Colon (tissue), 2 donors: ENCODE data around the gene CDK11B.

ENCODE experiments used
- FAIRE-seq: peaks from 2 replicates; lab custom pipeline; 2012; peaks lifted over from hg19 to GRCh38; lab: Jason Lieb, UNC
- donor health status: control.
- donor health status: control.

Gene CDK11B

DNA sequence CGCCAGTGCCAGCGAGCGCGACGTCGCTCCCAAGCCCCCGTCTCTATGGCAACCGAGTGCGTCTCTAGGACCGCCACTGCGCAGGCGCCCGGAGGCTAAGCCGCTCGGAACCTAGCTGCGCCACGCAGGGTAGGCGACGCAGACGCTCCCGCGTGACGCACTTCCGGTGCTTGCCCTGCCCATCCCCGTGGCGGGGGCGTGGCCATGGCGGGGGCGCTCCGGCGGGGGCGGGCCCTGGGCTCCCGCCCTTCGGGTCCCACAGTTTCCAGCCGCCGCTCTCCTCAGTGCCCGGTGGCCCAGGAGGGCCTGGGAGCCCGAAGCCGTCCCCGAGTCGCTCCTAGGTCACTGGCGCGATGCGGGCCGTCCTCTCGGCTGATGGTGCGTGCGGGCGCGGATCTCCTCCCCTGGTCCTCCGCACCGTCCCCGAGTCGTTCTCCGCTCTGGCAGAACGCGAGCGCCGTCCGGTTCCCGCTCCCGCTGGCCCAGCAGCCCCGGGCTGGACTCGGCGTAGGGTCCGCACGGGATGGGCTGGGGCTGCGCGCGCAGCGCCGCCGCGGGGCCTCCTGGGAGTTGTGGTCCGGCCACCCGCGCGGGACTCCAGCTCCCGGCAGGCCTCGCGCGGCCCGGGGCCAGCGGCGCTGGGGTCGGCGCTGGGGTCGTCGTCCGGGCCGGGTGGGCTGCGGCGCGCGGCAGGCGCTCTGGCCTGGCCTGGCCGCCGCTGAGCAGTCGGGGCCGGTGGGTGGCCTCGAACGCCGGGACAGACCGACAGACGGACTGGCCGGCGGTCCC is 43.4 kb downstream of the CDK11B start, which contains the start of gene MIB2:
TSS of gene MIB2 (plus strand) at position 245 of the 789 bp plus-strand sequence. CDS start 7,953 bp downstream, outside the sequence.
- no peak for FAIRE-seq

- no peak for FAIRE-seq
Measured at GRCh38 chr1:1614954-1615255, 43.9 kb downstream of the CDK11B start.

DNA sequence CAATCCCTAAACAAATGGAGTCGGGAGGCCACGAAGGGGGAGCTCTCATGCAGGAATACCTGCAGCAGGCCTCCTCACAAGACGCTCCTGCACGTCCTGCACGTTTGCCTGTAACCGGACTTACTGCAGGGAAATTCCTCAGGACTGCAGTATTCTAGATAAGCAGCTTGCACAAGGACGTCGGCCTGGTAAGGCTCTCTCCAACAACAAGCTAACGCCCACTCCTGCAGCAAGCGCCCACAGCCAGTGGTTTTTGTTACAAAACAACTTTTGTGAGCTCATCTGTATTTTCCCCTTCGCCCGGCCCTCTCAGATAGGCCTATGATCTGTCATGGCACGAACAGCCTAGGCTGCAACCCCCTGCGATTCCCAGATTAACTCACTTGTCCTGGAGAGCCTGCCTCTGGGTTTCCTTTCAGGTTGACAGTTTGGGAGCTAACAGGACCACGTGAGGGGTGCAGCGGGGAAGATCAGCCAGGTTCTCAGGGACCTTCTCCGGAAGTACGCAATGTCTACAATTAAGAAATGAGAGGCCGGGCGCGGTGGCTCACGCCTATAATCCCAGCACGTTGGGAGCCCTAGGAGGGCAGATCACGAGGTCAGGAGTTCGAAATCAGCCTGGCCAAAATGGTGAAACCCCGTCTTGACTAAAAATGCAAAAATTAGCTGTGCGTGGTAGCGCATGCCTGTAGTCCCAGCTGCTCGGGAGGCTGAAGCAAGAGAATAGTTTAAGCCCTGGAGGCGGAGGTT is 44.4 kb downstream of the CDK11B start:
- FAIRE-seq = no peak

DNA sequence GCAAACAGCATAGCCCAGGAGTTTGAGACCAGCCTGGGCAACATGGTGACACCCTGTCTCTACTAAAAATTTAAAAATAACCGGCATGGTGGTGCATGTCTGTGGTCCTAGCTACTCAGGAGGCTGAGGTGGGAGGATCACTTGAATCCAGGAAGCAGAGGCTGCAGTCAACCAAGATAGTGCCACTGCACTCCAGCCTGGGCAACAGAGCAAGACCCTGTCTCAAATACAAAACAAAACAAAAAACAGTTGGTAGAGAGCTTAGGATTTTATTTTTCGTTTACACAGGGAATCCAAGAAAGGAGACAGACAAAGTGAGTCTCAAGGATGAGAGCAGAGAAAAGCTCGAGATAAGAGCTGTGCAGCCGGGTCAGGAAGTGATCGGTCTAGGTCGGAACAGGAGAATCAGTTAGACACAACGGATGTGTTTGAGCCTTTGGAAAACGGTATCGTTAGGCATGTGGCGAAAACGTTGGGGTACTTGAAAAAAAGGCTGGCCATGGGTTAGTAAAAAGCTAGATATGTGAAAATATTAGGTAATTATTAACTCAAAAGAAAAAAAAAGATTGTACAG is 45.2 kb downstream of the CDK11B start:
- no peak for FAIRE-seq

DNA sequence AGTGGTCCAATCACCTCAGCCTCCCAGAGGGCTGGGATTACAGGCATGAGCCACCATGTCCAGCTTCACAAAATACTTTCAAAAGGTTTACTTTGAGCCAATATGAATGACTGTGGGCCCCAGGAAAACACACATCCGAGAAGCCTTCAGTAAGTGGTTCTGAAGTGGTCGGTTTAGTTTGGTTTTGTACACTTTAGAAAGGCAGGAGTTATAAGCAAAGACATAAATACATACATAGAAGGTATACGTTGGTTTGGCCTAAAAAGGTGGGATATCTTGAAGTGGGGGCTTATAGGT is 46.8 kb downstream of the CDK11B start:
- FAIRE-seq = no peak

DNA sequence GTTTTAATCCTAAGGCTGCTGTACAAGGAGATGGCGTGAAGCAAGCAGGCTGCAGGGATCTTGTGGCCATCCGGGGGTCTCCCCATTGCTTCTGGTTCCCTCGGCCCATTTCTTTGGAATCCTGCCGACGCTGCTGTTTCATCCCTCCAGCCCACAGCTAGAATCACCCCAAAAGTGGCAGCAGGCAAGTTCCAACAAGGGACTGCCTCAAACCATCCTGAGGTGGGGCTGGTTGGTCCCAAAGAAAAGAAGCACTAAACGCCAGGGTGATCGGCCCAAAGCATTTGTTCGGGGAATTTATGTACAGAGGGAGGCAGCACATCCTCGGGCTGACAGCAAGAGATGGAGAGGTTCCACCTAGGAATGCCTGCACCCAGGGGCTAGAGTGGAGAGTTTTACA is 48.0 kb downstream of the CDK11B start:
- no peak for FAIRE-seq

- FAIRE-seq = no peak
Measured at GRCh38 chr1:1609822-1610485, 48.9 kb downstream of the CDK11B start.

DNA sequence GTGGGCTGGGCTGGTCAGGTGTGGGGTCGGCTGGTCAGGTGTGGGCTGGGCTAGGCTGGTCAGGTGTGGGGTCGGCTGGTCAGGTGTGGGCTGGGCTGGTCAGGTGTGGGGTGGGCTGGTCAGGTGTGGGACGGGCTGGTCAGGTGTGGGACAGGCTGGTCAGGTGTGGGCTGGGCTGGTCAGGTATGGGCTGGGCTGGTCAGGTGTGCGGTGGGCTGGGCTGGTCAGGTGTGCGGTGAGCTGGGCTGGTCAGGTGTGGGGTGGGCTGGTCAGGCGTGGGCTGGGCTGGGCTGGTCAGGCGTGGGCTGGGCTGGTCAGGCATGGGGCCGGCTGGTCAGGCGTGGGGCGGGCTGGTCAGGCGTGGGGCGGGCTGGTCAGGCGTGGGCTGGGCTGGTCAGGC is 52.6 kb downstream of the CDK11B start:
- FAIRE-seq = no peak

GRCh38 chr1:1605724-1606123 is 53.1 kb downstream of the CDK11B start:
- no peak for FAIRE-seq

GRCh38 chr1:1605034-1605591 is 53.7 kb downstream of the CDK11B start:
- no peak for FAIRE-seq

DNA sequence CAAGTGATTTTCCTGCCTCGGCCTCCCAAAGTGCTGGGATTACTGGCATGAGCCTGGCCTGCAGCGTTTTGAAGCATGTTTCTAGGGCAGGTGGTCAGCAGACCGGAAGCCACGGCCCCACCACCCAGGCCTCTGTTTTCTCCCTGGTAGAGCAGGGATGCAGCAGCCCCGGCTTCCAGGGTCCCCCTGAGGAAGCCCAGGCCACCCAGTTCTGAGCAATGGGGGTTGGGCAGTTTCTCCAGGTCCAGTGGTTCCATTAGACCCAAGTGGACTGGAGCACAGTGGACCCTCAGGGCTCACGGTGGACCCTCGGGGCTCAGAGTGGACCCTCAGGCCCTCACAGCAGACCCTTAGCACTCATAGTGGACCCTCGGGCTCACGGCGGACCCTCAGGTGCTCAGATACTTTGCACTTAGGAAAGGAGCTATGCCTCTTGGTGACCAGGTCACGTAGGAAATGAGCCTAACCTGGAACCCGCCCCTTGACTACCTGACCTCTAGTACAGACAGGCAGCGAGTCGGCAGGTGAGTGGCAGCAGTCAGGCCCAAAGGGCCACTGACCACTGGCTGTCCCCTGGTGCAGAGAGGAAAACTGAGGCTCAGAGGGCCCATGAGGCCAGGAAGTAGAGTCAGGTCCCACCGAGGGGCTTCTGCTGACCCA is 54.3 kb downstream of the CDK11B start:
- FAIRE-seq = no peak

DNA sequence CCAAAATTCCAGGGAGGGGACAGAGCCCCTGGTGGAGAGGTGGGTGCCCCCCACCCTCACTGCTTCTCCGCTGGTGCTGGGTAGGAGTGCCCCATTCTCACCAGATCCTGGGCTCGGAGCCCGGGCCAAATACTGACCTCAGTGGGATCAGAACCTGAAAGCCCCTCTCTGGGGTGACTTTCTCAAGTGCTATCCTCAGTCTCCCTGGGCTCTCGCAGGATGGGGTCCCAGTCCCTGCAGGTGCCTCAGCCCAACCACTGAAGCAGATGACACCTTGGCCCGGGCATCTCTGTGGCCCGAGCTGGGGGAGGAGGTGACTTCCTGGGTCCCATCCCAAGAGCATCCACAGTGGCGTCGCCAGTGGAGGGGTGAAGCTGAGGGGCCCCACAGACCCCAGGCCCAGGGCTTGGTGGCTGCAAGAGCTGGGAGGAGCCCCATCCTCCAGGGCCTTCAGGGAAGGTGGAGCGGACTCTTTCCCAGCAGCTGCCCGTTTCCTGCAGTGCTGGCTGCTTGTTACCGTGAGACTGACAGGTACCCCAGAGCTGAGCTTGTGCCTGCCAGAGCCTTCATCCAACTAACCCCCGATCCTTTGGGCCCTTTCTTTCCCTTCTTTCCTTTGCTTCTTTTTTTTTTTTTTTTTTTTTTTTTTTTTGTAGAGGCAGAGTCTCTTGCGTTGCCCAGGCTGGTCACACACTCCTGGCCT is 55.0 kb downstream of the CDK11B start:
- no peak for FAIRE-seq

GRCh38 chr1:1602968-1603506 is 55.8 kb downstream of the CDK11B start:
- no peak for FAIRE-seq

DNA sequence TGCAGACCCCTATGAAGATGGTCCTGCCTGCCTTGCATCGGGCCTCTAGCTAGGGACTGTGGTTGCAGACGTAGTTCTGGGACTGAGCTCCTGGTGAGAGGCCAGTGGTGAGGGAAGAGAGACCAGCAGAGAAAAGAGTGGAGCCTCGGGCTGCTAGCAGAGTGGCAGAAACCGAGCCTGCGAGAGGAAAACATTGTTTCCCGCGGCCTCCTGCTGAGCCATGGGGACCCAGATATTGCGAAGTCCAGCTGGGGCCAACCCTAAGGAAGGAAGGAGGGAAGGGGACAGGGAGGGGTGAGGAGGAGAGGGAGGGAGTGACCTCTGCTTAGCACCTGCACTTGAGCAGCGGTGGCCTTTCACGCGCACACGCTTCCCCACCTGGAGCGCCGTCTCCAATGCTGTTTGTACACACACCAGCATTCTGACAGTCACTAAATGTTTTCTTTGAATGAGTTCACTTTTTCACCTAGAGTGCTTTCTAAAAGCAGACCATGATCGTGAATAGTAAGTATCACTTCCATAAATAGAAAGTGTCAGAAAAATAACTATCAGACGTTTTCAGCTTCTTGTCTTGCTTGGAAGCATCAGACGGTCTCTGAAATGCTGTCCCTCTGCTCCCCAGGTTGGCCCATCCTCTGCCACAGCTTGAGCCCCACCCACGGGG is 56.4 kb downstream of the CDK11B start:
- FAIRE-seq = no peak

DNA sequence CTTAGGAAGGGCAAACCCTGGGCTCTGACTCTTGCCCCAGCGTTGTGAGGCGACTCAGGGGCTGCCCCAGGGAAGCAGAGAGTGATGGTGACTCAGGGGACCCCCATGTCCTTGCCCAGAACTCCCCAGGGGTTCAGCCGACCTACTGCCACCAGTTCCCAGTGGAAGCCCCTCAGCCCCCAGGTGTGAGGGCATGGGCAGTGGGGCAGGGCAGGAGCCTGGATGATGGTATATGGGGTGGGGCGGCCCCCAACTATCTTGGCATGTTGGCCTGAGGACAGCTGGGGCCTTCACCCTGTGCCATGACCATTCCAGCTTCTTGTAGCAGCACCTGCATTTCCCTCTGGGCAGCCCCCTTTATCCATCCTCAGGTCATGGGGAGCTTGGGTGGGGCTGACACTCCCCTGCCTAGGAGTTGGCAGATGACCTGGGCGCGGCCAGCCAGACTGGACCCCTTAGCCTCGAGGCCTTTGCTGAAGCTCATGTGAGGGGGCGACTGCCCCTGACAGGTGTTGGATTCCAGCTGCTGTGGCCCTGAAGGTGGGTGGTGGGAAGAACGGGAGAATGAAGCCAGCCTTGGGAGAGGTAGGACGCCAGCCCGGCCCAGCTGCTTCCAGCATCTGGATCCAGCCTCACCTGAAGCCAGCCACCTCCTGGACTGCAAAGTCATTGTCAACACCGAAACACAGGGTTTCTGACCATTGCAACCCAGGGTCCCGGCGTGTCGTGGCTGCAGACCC is 57.1 kb downstream of the CDK11B start:
- no peak for FAIRE-seq

GRCh38 chr1:1600861-1601563 is 57.8 kb downstream of the CDK11B start:
- FAIRE-seq = no peak

- no peak for FAIRE-seq
Measured at GRCh38 chr1:1599935-1600860, 58.6 kb downstream of the CDK11B start, which contains the start of gene FNDC10. FNDC10 (minus strand) TSS chr1:1600135; CDS start chr1:1600015, 120 bp downstream.
